PFSK-1 (cell line): ENCODE measurements around the gene SESN3.

ENCODE experiments used
- FOXP2 ChIP-seq: optimal IDR thresholded peaks from 2 replicates; pipeline ENCODE3; 2011; ENCODE audit warnings: borderline replicate concordance, control low read depth, inconsistent platforms; ENCODE audit not compliant: insufficient read depth; ENCODE audit errors: extremely low read length, extremely low read depth
- POLR2AphosphoS5 ChIP-seq: IDR thresholded peaks from 2 replicates; pipeline ENCODE4 v1.6.1; 2012; ENCODE audit warnings: low read depth, mild to moderate bottlenecking, control low read depth, low read length, moderate library complexity
- REST ChIP-seq, 2 experiments: IDR thresholded peaks; 2 replicates each; pipeline versions ENCODE4 v1.6.1 to v1.8.0; 2011 to 2012; ENCODE audit warnings: low read depth in 2 of 2, low read length in 2 of 2, control low read depth in 1 of 2, inconsistent platforms in 1 of 2, mild to moderate bottlenecking in 1 of 2, moderate library complexity in 1 of 2; ENCODE audit not compliant: insufficient read depth in 1 of 2
- SIN3A ChIP-seq: IDR thresholded peaks from 2 replicates; pipeline ENCODE4 v1.6.1; 2012; ENCODE audit warnings: mild to moderate bottlenecking, low read length, moderate library complexity, borderline replicate concordance; ENCODE audit not compliant: insufficient read depth
- TAF1 ChIP-seq: IDR thresholded peaks from 2 replicates; pipeline ENCODE4 v1.6.1; 2012; ENCODE audit warnings: low read length, control low read depth, borderline replicate concordance; ENCODE audit not compliant: insufficient read depth

Gene SESN3

GRCh38 chr11:95149651-95150364, 81.2 kb downstream of the SESN3 start:
- TF ChIP-seq TAF1 (no peak), SIN3A (no peak), REST (IDR thresholded peaks at IDR 0.05; ENCODE audit: insufficient read depth in 1 of 2, low read depth in 2 of 2, low read length in 2 of 2) (no peak), FOXP2 (no peak), POLR2AphosphoS5 (no peak)

GRCh38 chr11:95148938-95149337, 82.1 kb downstream of the SESN3 start:
- TF ChIP-seq TAF1 (no peak), POLR2AphosphoS5 (no peak), FOXP2 (no peak), SIN3A (no peak), REST (IDR thresholded peaks at IDR 0.05; ENCODE audit: insufficient read depth in 1 of 2, low read depth in 2 of 2, low read length in 2 of 2) (no peak)

GRCh38 chr11:95148406-95148805, 82.6 kb downstream of the SESN3 start:
- TF ChIP-seq TAF1 (no peak), REST (IDR thresholded peaks at IDR 0.05; ENCODE audit: insufficient read depth in 1 of 2, low read depth in 2 of 2, low read length in 2 of 2) (no peak), POLR2AphosphoS5 (no peak), FOXP2 (no peak), SIN3A (no peak)

GRCh38 chr11:95147364-95147905, 83.6 kb downstream of the SESN3 start:
- no peak for TF ChIP-seq TAF1
- TF ChIP-seq SIN3A = no peak
- no peak for TF ChIP-seq FOXP2
- no peak for TF ChIP-seq REST (IDR thresholded peaks at IDR 0.05; ENCODE audit: insufficient read depth in 1 of 2, low read depth in 2 of 2, low read length in 2 of 2)
- TF ChIP-seq POLR2AphosphoS5 = no peak
